IMR-90 (cell line): ENCODE results near the gene KRTAP3-2. TPM values are rescaled to one million over a fixed set of nuclear protein-coding genes. Genes with fewer than 3 reads are reported as not detected.

Experiments used
- ATAC-seq: fragments of 200-7000 bp; cut with Tn5 transposase; 2 replicates; pipeline ENCODE4 v1.9.1; 2020; ENCODE audit warnings: low read depth, mild to moderate bottlenecking, moderate library complexity
- BruUV-seq: library from RNA; stranded (reverse); fragments of 400-500 nt; replicated peaks from 2 replicates; lab custom pipeline; 2021; lab: Mats Ljungman, UMichigan
- CTCF ChIA-PET: fragments of 300-600 bp; formaldehyde crosslinking; extraction: SDS; loops from one replicate; lab custom pipeline; 2021; ENCODE audit warnings: antibody characterized with exemption; lab: Yijun Ruan, JAX
- POLR2A ChIA-PET: fragments of 300-600 bp; sonication (Branson Sonifier 250); formaldehyde crosslinking; loops from one replicate; lab custom pipeline; 2022; ENCODE audit warnings: antibody characterized with exemption; ENCODE audit not compliant: unreplicated experiment; lab: Charles Lee
- DNase-seq: peaks from one replicate; pipeline ENCODE4 v3.0.0; 2013
- H2AFZ ChIP-seq: replicated peaks from 2 replicates; pipeline ENCODE3; 2013; ENCODE audit warnings: low read length, mild to moderate bottlenecking; ENCODE audit not compliant: poor library complexity
- H2AK5ac ChIP-seq: 2 replicates; pipeline ENCODE4 v1.6.1; 2013; ENCODE audit warnings: low read depth, low read length, inconsistent platforms
- H2AK9ac ChIP-seq: replicated peaks from 2 replicates; pipeline ENCODE3; 2013; ENCODE audit warnings: mild to moderate bottlenecking, low read depth, low read length, moderate library complexity; ENCODE audit not compliant: poor library complexity
- H2BK120ac ChIP-seq: 2 replicates; pipeline ENCODE4 v1.6.1; 2013; ENCODE audit warnings: low read depth, low read length, inconsistent platforms
- H2BK15ac ChIP-seq: 3 replicates; pipeline ENCODE4 v1.6.1; 2013; ENCODE audit warnings: low read depth, low read length, inconsistent platforms
- H2BK20ac ChIP-seq: 2 replicates; pipeline ENCODE4 v1.6.1; 2013; ENCODE audit warnings: low read depth, mild to moderate bottlenecking, inconsistent platforms, low read length, moderate library complexity
- H2BK5ac ChIP-seq: 2 replicates; pipeline ENCODE4 v1.6.1; 2013; ENCODE audit warnings: mild to moderate bottlenecking, low read depth, low read length, inconsistent platforms; ENCODE audit not compliant: poor library complexity, severe bottlenecking
- H3K14ac ChIP-seq: replicated peaks from 2 replicates; pipeline ENCODE4 v1.6.1; 2013; ENCODE audit warnings: low read depth, low read length, inconsistent platforms
- H3K18ac ChIP-seq: 2 replicates; pipeline ENCODE4 v1.6.1; 2013; ENCODE audit warnings: low read depth, low read length, control low read depth
- H3K23ac ChIP-seq: 2 replicates; pipeline ENCODE4 v1.6.1; 2013; ENCODE audit warnings: low read depth, low read length, inconsistent platforms
- H3K27ac ChIP-seq: 2 replicates; pipeline ENCODE4 v1.5.1; 2013; ENCODE audit warnings: mild to moderate bottlenecking, control low read depth, low read length; ENCODE audit not compliant: insufficient read depth
- H3K27me3 ChIP-seq: 2 replicates; pipeline ENCODE4 v1.6.1; 2013; ENCODE audit warnings: low read length; ENCODE audit not compliant: control insufficient read depth, insufficient read depth
- H3K36me3 ChIP-seq: 2 replicates; pipeline ENCODE4 v1.6.1; 2013; ENCODE audit warnings: low read length, mixed read lengths; ENCODE audit not compliant: control insufficient read depth, insufficient read depth
- H3K4ac ChIP-seq: 2 replicates; pipeline ENCODE4 v1.6.1; 2013; ENCODE audit warnings: low read depth, low read length, inconsistent platforms
- H3K4me1 ChIP-seq: 2 replicates; pipeline ENCODE4 v1.6.1; 2013; ENCODE audit warnings: low read length, mixed read lengths; ENCODE audit not compliant: control insufficient read depth, insufficient read depth
- H3K4me2 ChIP-seq: 2 replicates; pipeline ENCODE4 v1.6.1; 2013; ENCODE audit warnings: low read depth, mild to moderate bottlenecking, control low read depth, low read length, moderate library complexity
- H3K4me3 ChIP-seq: 2 replicates; pipeline ENCODE4 v1.5.1; 2013; ENCODE audit warnings: low read depth, mild to moderate bottlenecking, control low read depth, low read length, moderate library complexity; ENCODE audit not compliant: insufficient read depth
- H3K56ac ChIP-seq: 2 replicates; pipeline ENCODE4 v1.6.1; 2013; ENCODE audit warnings: low read length, inconsistent platforms; ENCODE audit not compliant: insufficient read depth; ENCODE audit errors: extremely low read depth
- H3K79me1 ChIP-seq, 2 experiments: 2 replicates each; pipeline ENCODE4 v1.6.1; 2013; ENCODE audit warnings: low read length in 2 of 2, inconsistent platforms in 1 of 2, low read depth in 1 of 2
- H3K9ac ChIP-seq: 2 replicates; pipeline ENCODE4 v1.6.1; 2013; ENCODE audit warnings: low read depth, low read length, control low read depth
- H3K9me1 ChIP-seq: 2 replicates; pipeline ENCODE4 v1.6.1; 2013; ENCODE audit warnings: low read length, inconsistent platforms; ENCODE audit not compliant: insufficient read depth
- H3K9me3 ChIP-seq: 2 replicates; pipeline ENCODE4 v1.6.1; 2013; ENCODE audit warnings: low read length; ENCODE audit not compliant: control insufficient read depth, insufficient read depth
- H4K20me1 ChIP-seq: 2 replicates; pipeline ENCODE4 v1.6.1; 2013; ENCODE audit warnings: low read length, inconsistent platforms; ENCODE audit not compliant: insufficient read depth
- H4K5ac ChIP-seq: 2 replicates; pipeline ENCODE4 v1.6.1; 2013; ENCODE audit warnings: mild to moderate bottlenecking, low read depth, low read length, control low read depth
- H4K8ac ChIP-seq, 2 experiments: 2 replicates each; pipeline ENCODE4 v1.6.1; 2013; ENCODE audit warnings: low read depth in 2 of 2, low read length in 2 of 2, control low read depth in 1 of 2, inconsistent platforms in 1 of 2
- H4K91ac ChIP-seq: 2 replicates; pipeline ENCODE4 v1.6.1; 2013; ENCODE audit warnings: low read depth, low read length, inconsistent platforms; ENCODE audit not compliant: insufficient read depth
- BHLHE40 ChIP-seq: fragments of 150-350 bp; IDR thresholded peaks from 2 replicates; pipeline ENCODE4 v1.6.1; 2016; ENCODE audit warnings: mild to moderate bottlenecking, low read depth, low read length
- CEBPB ChIP-seq: IDR thresholded peaks from 2 replicates; pipeline ENCODE4 v1.6.1; 2012; ENCODE audit warnings: low read depth, low read length, improper control_type of control experiment
- CHD1 ChIP-seq: IDR thresholded peaks from 2 replicates; pipeline ENCODE4 v1.6.1; 2012; ENCODE audit warnings: low read depth, low read length, improper control_type of control experiment
- CTCF ChIP-seq: conservative IDR thresholded peaks from 2 replicates; pipeline ENCODE4 v1.5.1; 2012; ENCODE audit warnings: mild to moderate bottlenecking, low read depth, low read length, improper control_type of control experiment
- ELK1 ChIP-seq: fragments of 150-350 bp; IDR thresholded peaks from 2 replicates; pipeline ENCODE4 v1.6.1; 2016; ENCODE audit warnings: low read depth, mild to moderate bottlenecking, low read length, moderate library complexity, borderline replicate concordance
- MAFK ChIP-seq: IDR thresholded peaks from 2 replicates; pipeline ENCODE4 v1.6.1; 2012; ENCODE audit warnings: low read depth, low read length, improper control_type of control experiment
- MXI1 ChIP-seq: IDR thresholded peaks from 2 replicates; pipeline ENCODE4 v1.6.1; 2012; ENCODE audit warnings: low read depth, mild to moderate bottlenecking, low read length, moderate library complexity, borderline replicate concordance
- NFE2L2 ChIP-seq: fragments of 150-350 bp; IDR thresholded peaks from 2 replicates; pipeline ENCODE4 v1.6.1; 2016; ENCODE audit warnings: low read depth, mild to moderate bottlenecking, low read length
- POLR2A ChIP-seq: IDR thresholded peaks from 2 replicates; pipeline ENCODE4 v1.6.1; 2012; ENCODE audit warnings: mild to moderate bottlenecking, low read depth, low read length
- RAD21 ChIP-seq: IDR thresholded peaks from 2 replicates; pipeline ENCODE4 v1.6.1; 2012; ENCODE audit warnings: low read length, improper control_type of control experiment
- RCOR1 ChIP-seq: IDR thresholded peaks from 2 replicates; pipeline ENCODE4 v1.6.1; 2012; ENCODE audit warnings: mild to moderate bottlenecking, low read length, improper control_type of control experiment; ENCODE audit not compliant: insufficient replicate concordance
- RFX5 ChIP-seq: IDR thresholded peaks from 2 replicates; pipeline ENCODE4 v1.8.0; 2012; ENCODE audit warnings: low read depth, mild to moderate bottlenecking, low read length, moderate library complexity
- SMC3 ChIP-seq: fragments of 150-350 bp; IDR thresholded peaks from 2 replicates; pipeline ENCODE4 v1.6.1; 2016; ENCODE audit warnings: low read depth, mild to moderate bottlenecking, antibody characterized with exemption, low read length, moderate library complexity
- USF2 ChIP-seq: fragments of 150-350 bp; IDR thresholded peaks from 2 replicates; pipeline ENCODE4 v1.6.1; 2017; ENCODE audit warnings: mild to moderate bottlenecking, antibody characterized with exemption, low read length, low read depth
- WGBS, 2 experiments: methylation state at CpG; one replicate each; pipeline versions ENCODE4 v1.1.5 to v1.1.7; 2013; ENCODE audit warnings: missing lambda C conversion rate in 2 of 2; ENCODE audit not compliant: insufficient read length in 1 of 2; ENCODE audit errors: extremely low coverage in 2 of 2; 5-methylcytosine and 5-hydroxymethylcytosine counted together
- dilution Hi-C: fragments of 300-500 bp; cut with HindIII; formaldehyde crosslinking; loops from one replicate; pipeline ENCODE4 v1.14.3; 2018; ENCODE audit warnings: low sequenced_read_pairs; ENCODE audit not compliant: unreplicated experiment
- in situ Hi-C: fragments of 300-500 bp; cut with MboI; formaldehyde crosslinking; loops from 3 replicates; pipeline ENCODE4 v1.14.3; 2019; ENCODE audit warnings: low sequenced_read_pairs, inconsistent platforms, mixed read lengths
- intact Hi-C: fragments of 100-400 bp; cut with micrococcal nuclease; formaldehyde crosslinking; loops from 2 replicates; pipeline ENCODE4 v1.10.0; 2022
- polyA plus RNA-seq, 3 experiments: library from polyadenylated mRNA; depleted of rRNA; stranded (reverse); fragments of >200 nt; gene quantifications; 2 replicates each; pipeline ENCODE4 v1.2.3, GENCODE V29; 2012; ENCODE audit warnings: low replicate concordance in 1 of 3
- total RNA-seq: library from RNA; depleted of rRNA; stranded (reverse); fragments of >200 nt; gene quantifications from 2 replicates; pipeline ENCODE4 v1.2.3, GENCODE V29; 2012

The KRTAP3-2 gene
- total and polyA plus RNA-seq, 2 of the 4 experiments (the other 2 are of a cell fraction): not detected

- H4K20me1 ChIP-seq: no peaks in the 10 kb centered on the region
- no peak overlapping the region for H3K4ac ChIP-seq
- H4K8ac ChIP-seq: no peak overlapping the region
- no peak overlapping the region for H2BK15ac ChIP-seq
- intact Hi-C loops: no loop called here
- WGBS, 2 experiments: no CpG with 5 or more reads among the region's 1 CpG
- no peak overlapping the region for H2BK20ac ChIP-seq
- ATAC-seq: no peak
- POLR2A ChIA-PET: no interaction called here
- H3K9me1 ChIP-seq: no peaks in the 10 kb centered on the region
- no peaks in the 10 kb centered on the region for H3K27me3 ChIP-seq
- TF ChIP-seq RFX5: no peak
- TF ChIP-seq POLR2A: no peak
- TF ChIP-seq NFE2L2: no peak
- TF ChIP-seq MAFK: no peak
- TF ChIP-seq BHLHE40: no peak
- no peak for TF ChIP-seq ELK1
- TF ChIP-seq RCOR1: no peak
- no peak for TF ChIP-seq CEBPB
- no peak for TF ChIP-seq USF2
- TF ChIP-seq CTCF: no peak
- TF ChIP-seq MXI1: no peak
- TF ChIP-seq RAD21: no peak
- TF ChIP-seq CHD1: no peak
- no peak for TF ChIP-seq SMC3
- no peaks in the 10 kb centered on the region for H3K79me1 ChIP-seq
- no peak overlapping the region for H3K9ac ChIP-seq
- H3K4me2 ChIP-seq: no peak overlapping the region
- no peaks in the 10 kb centered on the region for H3K36me3 ChIP-seq
- no peak overlapping the region for H3K56ac ChIP-seq
- no peak overlapping the region for H2AFZ ChIP-seq
- H2BK120ac ChIP-seq: no peak overlapping the region
- H3K23ac ChIP-seq: no peak overlapping the region
- CTCF ChIA-PET: no interaction called here
- H3K4me1 ChIP-seq: no peaks in the 10 kb centered on the region
- H3K4me3 ChIP-seq: no peak overlapping the region
- no peak overlapping the region for H2AK5ac ChIP-seq
- H3K18ac ChIP-seq: no peak overlapping the region
- H3K9me3 ChIP-seq: no peaks in the 10 kb centered on the region
- no TSS peak for BruUV-seq
- no peak overlapping the region for H4K5ac ChIP-seq
- no peak overlapping the region for H2AK9ac ChIP-seq
- no peak overlapping the region for H2BK5ac ChIP-seq
- in situ Hi-C loops: no loop called here
- no peak for DNase-seq
- no peak overlapping the region for H3K14ac ChIP-seq
- no peak overlapping the region for H3K27ac ChIP-seq
- dilution Hi-C loops: no loop called here
- H4K91ac ChIP-seq: no peak overlapping the region
Observed at GRCh38 chr17:40995116-40995515, 4.6 kb downstream of the KRTAP3-2 start.
